Inferior parietal cortex (tissue), 1 donor: ENCODE data around the gene FAM234B.

Source experiments
- DNase-seq: peaks from one replicate; pipeline ENCODE4 v3.0.0-alpha.2; 2016; ENCODE audit errors: extremely low spot score

The FAM234B gene

GRCh38 chr12:13090054-13090453 is 45.9 kb downstream of the FAM234B start:
- no peak for DNase-seq

- no peak for DNase-seq
These were observed 47.7 kb downstream of the FAM234B start for GRCh38 chr12:13091832-13092231.

GRCh38 chr12:13093191-13093847 is 49.1 kb downstream of the FAM234B start:
- no peak for DNase-seq

GRCh38 chr12:13093848-13094220 is 49.7 kb downstream of the FAM234B start:
- DNase-seq, result no peak

- no peak for DNase-seq
These were observed 50.2 kb downstream of the FAM234B start for GRCh38 chr12:13094367-13094766.

- DNase-seq, result no peak
These were observed 51.2 kb downstream of the FAM234B start for GRCh38 chr12:13095266-13095995.

GRCh38 chr12:13097491-13098011 is 53.4 kb downstream of the FAM234B start:
- no peak for DNase-seq

GRCh38 chr12:13099066-13099843 is 55.1 kb downstream of the FAM234B start:
- no peak for DNase-seq

- no peak for DNase-seq
These were observed 55.8 kb downstream of the FAM234B start for GRCh38 chr12:13099844-13100604.

GRCh38 chr12:13100605-13100881 is 56.4 kb downstream of the FAM234B start:
- peak; percentile 42 for DNase-seq

GRCh38 chr12:13100882-13101769 is 56.9 kb downstream of the FAM234B start:
- DNase-seq, result peak; percentile 75

GRCh38 chr12:13101821-13102375 is 57.7 kb downstream of the FAM234B start:
- DNase-seq, result peak; percentile 32

GRCh38 chr12:13102461-13103195 is 58.4 kb downstream of the FAM234B start:
- DNase-seq, result peak; percentile 62

GRCh38 chr12:13103391-13104033 is 59.3 kb downstream of the FAM234B start, which contains the start of gene GSG1:
Gene GSG1 (minus strand): TSS chr12:13103667. CDS start chr12:13103512, 155 bp downstream.
- no peak for DNase-seq

GRCh38 chr12:13104409-13104808 is 60.2 kb downstream of the FAM234B start:
- no peak for DNase-seq

GRCh38 chr12:13105781-13106180 is 61.6 kb downstream of the FAM234B start:
- DNase-seq, result no peak

- DNase-seq, result no peak
These were observed 62.5 kb downstream of the FAM234B start for GRCh38 chr12:13106666-13107065.

- no peak for DNase-seq
These were observed 68.8 kb downstream of the FAM234B start for GRCh38 chr12:13112968-13113367.
